Measurements from ENCODE around the gene PARD3. TPM values are rescaled to one million over a fixed set of nuclear protein-coding genes. Genes with fewer than 3 reads are reported as not detected.

Gene PARD3
- total RNA-seq, 2 donors from 2014 or later = 1.4 to 2.7 TPM

DNA sequence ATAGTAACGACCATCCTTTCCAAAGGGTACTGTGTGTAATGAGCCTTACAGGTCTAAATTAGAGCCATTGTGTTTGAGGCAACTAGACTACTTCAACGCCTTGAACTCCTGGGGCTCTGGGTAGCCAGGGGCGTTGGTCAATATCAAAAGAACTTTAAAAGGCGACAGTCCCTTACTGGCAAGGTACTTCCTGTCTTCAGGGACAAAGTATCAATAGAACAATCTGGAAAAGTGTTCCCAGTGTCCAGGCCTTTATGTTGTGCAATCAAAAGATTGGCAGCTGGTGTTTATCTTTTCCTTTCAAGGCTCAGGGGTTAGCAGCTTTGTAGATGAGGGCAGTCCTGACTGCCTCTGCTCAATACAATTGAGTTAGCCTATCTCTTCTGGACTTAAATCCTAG lies 284.3 kb downstream of the PARD3 start:
- Mint-ChIP-seq H3K9me3 (peaks cover 4 to 12% of the 10 kb centered on the region in 2 donors), H3K36me3 (no peaks in the 10 kb centered on the region), H3K27ac (no peak overlapping the region)
- ATAC-seq (no peak), DNase-seq (ENCODE audit: low spot score in 2 of 2) (no peak)

DNA sequence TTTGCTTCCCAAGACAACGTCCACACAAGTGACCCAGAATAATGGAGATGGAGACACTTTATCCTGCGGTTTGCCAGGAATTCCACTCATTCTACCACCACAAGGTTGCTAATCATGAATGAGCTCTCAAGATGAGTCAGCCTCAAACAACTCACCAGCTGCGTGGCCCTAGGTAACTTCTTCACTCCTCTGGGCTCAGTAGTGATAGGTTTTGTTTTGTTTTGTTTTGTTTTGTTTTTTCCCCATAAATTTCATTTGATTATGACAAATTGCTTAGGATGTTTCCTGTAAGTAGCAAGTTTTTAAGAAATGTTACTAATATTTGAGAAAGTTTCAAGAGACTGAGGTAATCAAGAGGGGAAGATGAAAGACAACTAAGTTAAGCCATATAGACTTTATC lies 286.8 kb downstream of the PARD3 start:
- H3K27ac Mint-ChIP-seq = no peak overlapping the region
- ATAC-seq (peak in 1 of 2 donors; percentile 81), DNase-seq (ENCODE audit: low spot score in 2 of 2) (no peak)
- peaks cover 4 to 12% of the 10 kb centered on the region in 2 donors for H3K9me3 Mint-ChIP-seq
- no peaks in the 10 kb centered on the region for H3K36me3 Mint-ChIP-seq

GRCh38 chr10:34526758-34527730 lies 288.1 kb downstream of the PARD3 start:
- no peaks in the 10 kb centered on the region for H3K36me3 Mint-ChIP-seq
- H3K27ac Mint-ChIP-seq = no peak overlapping the region
- H3K9me3 Mint-ChIP-seq = peaks cover 4 to 12% of the 10 kb centered on the region in 2 donors
- no peak for DNase-seq (ENCODE audit: low spot score in 2 of 2)
- ATAC-seq = no peak

DNA sequence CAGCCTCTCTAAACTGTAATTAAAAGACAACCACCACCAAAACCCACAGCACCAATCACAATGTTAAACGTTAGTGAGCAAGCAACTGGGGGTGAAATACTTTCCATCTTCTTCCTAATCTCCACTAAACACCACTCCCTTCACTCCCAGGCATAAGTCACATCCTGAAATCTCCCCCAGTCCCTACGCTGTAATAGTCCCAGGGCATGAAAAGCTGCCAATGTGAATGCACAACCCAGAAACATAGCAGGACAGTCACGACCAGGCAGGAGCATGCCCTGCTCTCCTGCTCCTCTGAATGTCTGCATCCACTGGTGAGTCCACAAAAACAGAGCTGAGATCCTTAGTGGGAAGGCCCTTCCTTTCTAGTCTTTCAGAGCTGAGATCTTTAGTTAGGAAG lies 288.9 kb downstream of the PARD3 start:
- ATAC-seq (no peak), DNase-seq (ENCODE audit: low spot score in 2 of 2) (no peak)
- Mint-ChIP-seq H3K36me3 (no peaks in the 10 kb centered on the region), H3K9me3 (peaks cover 0 to 6% of the 10 kb centered on the region in 2 donors), H3K27ac (no peak overlapping the region)

GRCh38 chr10:34524369-34525091 lies 290.6 kb downstream of the PARD3 start:
- no peaks in the 10 kb centered on the region for H3K36me3 Mint-ChIP-seq

DNA sequence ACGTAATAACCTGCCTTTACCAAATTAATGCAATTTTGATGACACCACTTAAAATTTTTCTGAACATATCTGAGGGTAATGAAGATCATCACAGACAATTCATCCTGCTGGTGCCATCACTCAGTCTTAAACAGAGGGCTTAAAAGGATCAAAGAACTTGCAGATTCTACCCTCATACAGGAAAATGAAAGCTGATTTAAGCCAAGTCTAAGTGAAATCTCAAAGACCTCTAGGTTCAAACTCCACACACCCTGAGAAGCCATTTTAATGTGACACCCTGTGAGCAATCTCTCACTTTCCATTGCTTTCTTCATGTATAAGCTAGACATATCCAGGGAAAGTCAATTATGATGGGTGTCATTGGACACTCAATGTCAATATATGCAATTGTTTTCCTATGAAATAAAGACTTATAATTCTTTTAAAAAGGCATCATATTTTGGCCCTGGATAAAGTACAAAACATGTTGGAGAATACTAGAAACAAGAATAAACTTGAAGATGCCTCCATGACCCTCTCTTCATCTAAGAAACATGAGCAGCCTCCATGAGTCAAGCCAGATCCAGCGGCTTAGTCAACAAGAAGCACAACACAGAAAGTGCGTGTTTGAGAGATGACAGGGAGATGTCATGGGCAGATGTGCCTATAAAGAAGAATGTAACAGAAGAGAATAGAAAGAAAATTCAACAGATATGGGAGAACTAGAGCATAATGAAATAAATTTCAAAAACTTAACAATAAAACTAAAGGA lies 291.9 kb downstream of the PARD3 start:
- no peaks in the 10 kb centered on the region for H3K9me3 Mint-ChIP-seq
- no peak for DNase-seq (ENCODE audit: low spot score in 2 of 2)
- no peaks in the 10 kb centered on the region for H3K36me3 Mint-ChIP-seq
- no peak for ATAC-seq
- no peak overlapping the region for H3K27ac Mint-ChIP-seq

More at GRCh38 chr10:34524369-34525091, 290.6 kb downstream of the PARD3 start:
- DNase-seq (ENCODE audit: low spot score in 2 of 2) (no peak), ATAC-seq (no peak)
- Mint-ChIP-seq H3K27ac (no peak overlapping the region), H3K9me3 (no peaks in the 10 kb centered on the region)

DNA sequence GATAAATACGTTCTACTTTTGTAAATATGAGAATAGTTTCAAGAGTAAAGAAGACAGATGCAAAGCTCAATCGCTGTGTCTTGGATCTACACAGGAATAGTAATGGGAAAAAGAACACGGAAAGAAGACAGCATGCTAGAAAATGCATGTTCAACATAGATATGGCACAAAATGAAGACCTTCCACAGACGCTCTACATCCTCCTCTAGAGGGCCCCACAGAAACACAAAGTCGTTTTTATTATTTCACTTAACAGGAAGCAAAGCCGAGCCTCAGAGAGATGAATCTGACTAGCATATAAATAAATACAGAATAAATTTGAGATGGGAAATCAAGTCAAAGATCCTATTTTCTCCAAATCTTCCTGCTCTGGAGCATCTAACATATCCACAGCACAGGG lies 292.6 kb downstream of the PARD3 start:
- Mint-ChIP-seq H3K36me3 (no peaks in the 10 kb centered on the region), H3K9me3 (no peaks in the 10 kb centered on the region), H3K27ac (no peak overlapping the region)
- no peak for ATAC-seq
- no peak for DNase-seq (ENCODE audit: low spot score in 2 of 2)

DNA sequence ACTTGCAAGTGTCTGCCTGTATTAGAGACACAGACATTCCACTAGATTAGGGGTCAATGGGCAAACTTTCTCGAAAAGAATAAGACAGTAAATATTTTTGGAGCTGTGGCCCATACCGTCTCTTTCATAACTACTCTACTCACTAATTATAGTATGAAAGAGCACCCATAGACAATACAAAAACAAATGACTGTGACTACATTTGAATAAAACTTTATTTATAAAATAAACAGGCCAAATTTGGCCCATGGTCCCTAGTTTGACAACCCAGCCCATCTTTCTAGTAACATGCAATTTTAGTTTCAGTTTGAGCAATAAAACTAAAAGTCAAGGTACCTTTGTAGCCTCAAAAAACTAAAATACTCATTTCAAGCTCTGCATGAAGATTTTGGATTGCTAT lies 294.6 kb downstream of the PARD3 start:
- no peaks in the 10 kb centered on the region for H3K9me3 Mint-ChIP-seq
- no peak overlapping the region for H3K27ac Mint-ChIP-seq
- no peaks in the 10 kb centered on the region for H3K36me3 Mint-ChIP-seq
- ATAC-seq = no peak
- DNase-seq (ENCODE audit: low spot score in 2 of 2) = no peak

DNA sequence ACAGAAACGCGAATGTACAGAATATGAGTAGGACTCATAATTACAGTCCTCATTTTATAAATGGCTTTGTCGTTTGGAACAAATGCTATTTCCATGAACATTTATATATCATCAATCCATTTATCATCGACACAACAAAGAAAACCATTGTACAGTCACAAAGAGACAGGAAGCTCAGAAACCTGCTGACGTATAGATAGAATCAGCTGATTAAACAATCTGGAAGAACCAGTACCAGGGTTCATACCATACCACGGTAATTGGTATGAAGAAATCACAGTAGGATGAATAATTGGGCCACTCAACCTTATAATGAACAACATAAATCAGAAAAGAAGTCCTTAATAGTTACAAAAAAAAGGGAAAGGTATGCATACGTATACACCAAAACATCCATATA lies 295.0 kb downstream of the PARD3 start:
- ATAC-seq (no peak), DNase-seq (ENCODE audit: low spot score in 2 of 2) (no peak)
- Mint-ChIP-seq H3K27ac (no peak overlapping the region), H3K9me3 (no peaks in the 10 kb centered on the region), H3K36me3 (no peaks in the 10 kb centered on the region)

DNA sequence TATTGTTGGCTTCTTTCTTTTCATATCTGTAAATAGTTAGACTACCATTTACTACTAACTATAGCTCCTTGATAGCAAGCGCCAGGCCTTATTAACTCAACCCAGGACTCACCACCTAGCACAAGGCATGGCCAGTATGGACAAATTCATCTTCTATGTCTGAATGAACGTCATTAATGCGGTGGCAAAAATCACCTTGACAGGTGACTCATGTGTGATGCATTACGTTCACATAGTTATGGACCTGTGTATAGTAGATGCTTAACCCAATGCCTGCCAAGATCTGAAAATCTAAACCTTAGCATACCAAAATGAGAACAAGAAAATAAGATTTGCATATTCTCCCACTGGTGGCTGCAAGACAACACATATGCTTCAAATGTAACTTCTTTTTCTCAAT lies 300.8 kb downstream of the PARD3 start:
- Mint-ChIP-seq H3K9me3 (no peaks in the 10 kb centered on the region), H3K27ac (no peak overlapping the region), H3K36me3 (no peaks in the 10 kb centered on the region)
- ATAC-seq (no peak), DNase-seq (ENCODE audit: low spot score in 2 of 2) (no peak)

GRCh38 chr10:34513636-34514035 lies 301.5 kb downstream of the PARD3 start:
- H3K36me3 Mint-ChIP-seq = no peaks in the 10 kb centered on the region
- DNase-seq (ENCODE audit: low spot score in 2 of 2) = no peak
- no peak overlapping the region for H3K27ac Mint-ChIP-seq
- no peak for ATAC-seq
- no peaks in the 10 kb centered on the region for H3K9me3 Mint-ChIP-seq

- no peaks in the 10 kb centered on the region for H3K9me3 Mint-ChIP-seq
- H3K27ac Mint-ChIP-seq = no peak overlapping the region
- DNase-seq (ENCODE audit: low spot score in 2 of 2) (no peak), ATAC-seq (no peak)
- no peaks in the 10 kb centered on the region for H3K36me3 Mint-ChIP-seq
Measured at GRCh38 chr10:34507217-34507616, 307.9 kb downstream of the PARD3 start.

- no peaks in the 10 kb centered on the region for H3K36me3 Mint-ChIP-seq
- ATAC-seq (no peak), DNase-seq (ENCODE audit: low spot score in 2 of 2) (no peak)
- H3K27ac Mint-ChIP-seq = no peak overlapping the region
- no peaks in the 10 kb centered on the region for H3K9me3 Mint-ChIP-seq
Measured at GRCh38 chr10:34506786-34507185, 308.3 kb downstream of the PARD3 start.

GRCh38 chr10:34505338-34505737 lies 309.8 kb downstream of the PARD3 start:
- no peaks in the 10 kb centered on the region for H3K9me3 Mint-ChIP-seq
- no peaks in the 10 kb centered on the region for H3K36me3 Mint-ChIP-seq
- DNase-seq (ENCODE audit: low spot score in 2 of 2) = no peak
- ATAC-seq = no peak
- no peak overlapping the region for H3K27ac Mint-ChIP-seq

DNA sequence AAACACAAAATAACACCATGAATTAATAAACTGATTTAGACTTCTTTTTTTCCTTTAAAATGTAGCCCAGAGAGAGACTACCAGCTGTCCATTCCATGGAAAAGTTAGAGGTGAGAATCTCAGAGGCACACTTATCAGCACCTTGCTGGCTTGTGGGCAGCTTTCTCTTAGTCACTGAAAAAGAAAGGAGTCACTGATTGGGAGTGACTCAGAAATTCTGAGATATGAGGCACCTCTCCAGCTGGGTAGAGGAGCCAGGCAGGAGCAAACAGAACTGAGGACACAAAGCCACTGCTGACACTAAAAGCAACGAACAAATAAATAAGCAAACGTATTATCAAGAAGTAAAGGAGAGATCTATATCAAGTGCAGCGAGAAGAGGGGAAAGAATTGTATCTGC lies 310.6 kb downstream of the PARD3 start:
- DNase-seq (ENCODE audit: low spot score in 2 of 2) = no peak
- ATAC-seq = peak; percentile 39 to 75
- H3K9me3 Mint-ChIP-seq = no peaks in the 10 kb centered on the region
- no peaks in the 10 kb centered on the region for H3K36me3 Mint-ChIP-seq
- no peak overlapping the region for H3K27ac Mint-ChIP-seq

GRCh38 chr10:34503704-34504103 lies 311.4 kb downstream of the PARD3 start:
- H3K36me3 Mint-ChIP-seq = no peaks in the 10 kb centered on the region
- H3K27ac Mint-ChIP-seq = no peak overlapping the region
- H3K9me3 Mint-ChIP-seq = no peaks in the 10 kb centered on the region
- DNase-seq (ENCODE audit: low spot score in 2 of 2) (no peak), ATAC-seq (no peak)

Measured in activated naive CD4-positive, alpha-beta T cell treated with anti-CD3 and anti-CD28 coated beads, Interleukin-2, amount 50 U/mL, for 72 hours (primary cell).